ENCODE measurements around the gene PDSS2.
A peak's percentile ranks its signal among the peaks of the same experiment; 100 is the strongest.

The PDSS2 gene

GRCh38 chr6:107361753-107362604 lies 97.4 kb downstream of the PDSS2 start:
- peaks cover 17% of the 10 kb centered on the region for H3K4me1 ChIP-seq (ENCODE audit: control insufficient read depth, insufficient read depth, low read length, unreplicated experiment)

DNA sequence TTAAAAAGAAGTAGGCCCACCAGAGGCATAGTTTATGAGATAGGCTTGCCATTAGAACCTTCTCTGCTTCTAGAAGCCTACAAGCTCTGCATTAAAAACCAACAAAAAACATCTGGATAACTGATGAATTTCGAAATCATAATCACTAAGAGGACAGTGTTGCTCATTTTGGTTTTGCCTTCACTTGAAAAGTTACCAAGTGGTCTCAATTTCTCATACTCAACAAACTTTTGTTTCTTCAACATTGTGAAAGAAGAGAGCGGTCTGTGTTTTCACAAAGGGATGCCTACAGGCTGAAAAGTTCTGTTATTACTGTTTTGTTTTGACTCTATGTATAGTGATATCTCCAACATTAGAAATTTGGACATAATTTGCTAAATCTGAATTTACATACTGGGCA lies 98.9 kb downstream of the PDSS2 start:
- no peaks in the 10 kb centered on the region for H3K79me2 ChIP-seq (ENCODE audit: control insufficient read depth, insufficient read depth, low read length, unreplicated experiment)
- H3K27me3 ChIP-seq (ENCODE audit: insufficient read depth, low read length) = no peaks in the 10 kb centered on the region
- H2AFZ ChIP-seq (ENCODE audit: low read length, unreplicated experiment) = no peak overlapping the region
- H3K36me3 ChIP-seq (ENCODE audit: insufficient read depth, low read length) = peaks cover 9% of the 10 kb centered on the region
- H3K4me1 ChIP-seq (ENCODE audit: control insufficient read depth, insufficient read depth, low read length, unreplicated experiment) = peaks cover 17% of the 10 kb centered on the region
- H3K27ac ChIP-seq (ENCODE audit: low read depth, low read length) = no peak overlapping the region
- no peak overlapping the region for H3K4me3 ChIP-seq (ENCODE audit: low read depth, low read length)

More at GRCh38 chr6:107361753-107362604, 97.4 kb downstream of the PDSS2 start:
- peaks cover 9% of the 10 kb centered on the region for H3K36me3 ChIP-seq (ENCODE audit: insufficient read depth, low read length)
- H2AFZ ChIP-seq (ENCODE audit: low read length, unreplicated experiment) = no peak overlapping the region
- no peaks in the 10 kb centered on the region for H3K27me3 ChIP-seq (ENCODE audit: insufficient read depth, low read length)
- H3K4me3 ChIP-seq (ENCODE audit: low read depth, low read length) = no peak overlapping the region
- H3K27ac ChIP-seq (ENCODE audit: low read depth, low read length) = no peak overlapping the region
- H3K79me2 ChIP-seq (ENCODE audit: control insufficient read depth, insufficient read depth, low read length, unreplicated experiment) = no peaks in the 10 kb centered on the region

GRCh38 chr6:107357842-107358241 lies 101.5 kb downstream of the PDSS2 start:
- Histone ChIP-seq H3K4me1 (ENCODE audit: control insufficient read depth, insufficient read depth, low read length, unreplicated experiment) (peaks cover 21% of the 10 kb centered on the region), H2AFZ (ENCODE audit: low read length, unreplicated experiment) (no peak overlapping the region), H3K36me3 (ENCODE audit: insufficient read depth, low read length) (peaks cover 5% of the 10 kb centered on the region), H3K27ac (ENCODE audit: low read depth, low read length) (no peak overlapping the region), H3K79me2 (ENCODE audit: control insufficient read depth, insufficient read depth, low read length, unreplicated experiment) (no peaks in the 10 kb centered on the region), H3K4me3 (ENCODE audit: low read depth, low read length) (no peak overlapping the region), H3K27me3 (ENCODE audit: insufficient read depth, low read length) (no peaks in the 10 kb centered on the region)

GRCh38 chr6:107357031-107357430 lies 102.3 kb downstream of the PDSS2 start:
- H3K27me3 ChIP-seq (ENCODE audit: insufficient read depth, low read length) = no peaks in the 10 kb centered on the region

GRCh38 chr6:107355659-107356058 lies 103.7 kb downstream of the PDSS2 start:
- no peaks in the 10 kb centered on the region for H3K36me3 ChIP-seq (ENCODE audit: insufficient read depth, low read length)
- peaks cover 9% of the 10 kb centered on the region for H3K4me1 ChIP-seq (ENCODE audit: control insufficient read depth, insufficient read depth, low read length, unreplicated experiment)
- no peaks in the 10 kb centered on the region for H3K27me3 ChIP-seq (ENCODE audit: insufficient read depth, low read length)
- no peak overlapping the region for H3K27ac ChIP-seq (ENCODE audit: low read depth, low read length)
- H2AFZ ChIP-seq (ENCODE audit: low read length, unreplicated experiment) = no peak overlapping the region
- H3K4me3 ChIP-seq (ENCODE audit: low read depth, low read length) = no peak overlapping the region
- no peaks in the 10 kb centered on the region for H3K79me2 ChIP-seq (ENCODE audit: control insufficient read depth, insufficient read depth, low read length, unreplicated experiment)

More at GRCh38 chr6:107357031-107357430, 102.3 kb downstream of the PDSS2 start:
- no peak overlapping the region for H2AFZ ChIP-seq (ENCODE audit: low read length, unreplicated experiment)
- H3K36me3 ChIP-seq (ENCODE audit: insufficient read depth, low read length) = no peaks in the 10 kb centered on the region
- H3K27ac ChIP-seq (ENCODE audit: low read depth, low read length) = no peak overlapping the region
- H3K79me2 ChIP-seq (ENCODE audit: control insufficient read depth, insufficient read depth, low read length, unreplicated experiment) = no peaks in the 10 kb centered on the region
- H3K4me1 ChIP-seq (ENCODE audit: control insufficient read depth, insufficient read depth, low read length, unreplicated experiment) = peaks cover 17% of the 10 kb centered on the region
- H3K4me3 ChIP-seq (ENCODE audit: low read depth, low read length) = no peak overlapping the region

DNA sequence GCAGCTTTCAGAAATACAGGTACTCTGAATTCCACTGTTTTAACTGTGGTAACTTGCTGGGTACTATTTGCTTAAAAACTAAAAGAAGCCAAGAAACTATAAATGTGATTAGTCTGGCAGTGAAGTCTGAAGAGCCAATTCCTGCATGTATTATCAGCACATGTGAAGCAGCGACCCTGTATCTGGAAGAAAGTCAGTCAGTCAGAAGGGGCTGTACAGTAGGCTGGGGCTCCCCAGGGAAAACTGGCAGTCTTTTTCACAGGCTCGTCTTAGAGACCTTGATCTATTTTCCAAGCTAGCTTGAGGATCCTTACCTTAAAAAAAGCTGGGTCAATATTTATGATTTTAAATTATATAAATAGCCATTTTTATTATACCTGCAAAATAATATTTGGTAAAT lies 104.9 kb downstream of the PDSS2 start:
- Histone ChIP-seq H3K36me3 (ENCODE audit: insufficient read depth, low read length) (no peaks in the 10 kb centered on the region), H3K4me3 (ENCODE audit: low read depth, low read length) (no peak overlapping the region), H2AFZ (ENCODE audit: low read length, unreplicated experiment) (no peak overlapping the region), H3K27ac (ENCODE audit: low read depth, low read length) (no peak overlapping the region), H3K79me2 (ENCODE audit: control insufficient read depth, insufficient read depth, low read length, unreplicated experiment) (no peaks in the 10 kb centered on the region), H3K4me1 (ENCODE audit: control insufficient read depth, insufficient read depth, low read length, unreplicated experiment) (peaks cover 4% of the 10 kb centered on the region), H3K27me3 (ENCODE audit: insufficient read depth, low read length) (no peaks in the 10 kb centered on the region)

- Histone ChIP-seq H2AFZ (ENCODE audit: low read length, unreplicated experiment) (no peak overlapping the region), H3K36me3 (ENCODE audit: insufficient read depth, low read length) (no peaks in the 10 kb centered on the region), H3K4me1 (ENCODE audit: control insufficient read depth, insufficient read depth, low read length, unreplicated experiment) (peaks cover 4% of the 10 kb centered on the region), H3K4me3 (ENCODE audit: low read depth, low read length) (no peak overlapping the region), H3K27ac (ENCODE audit: low read depth, low read length) (no peak overlapping the region), H3K79me2 (ENCODE audit: control insufficient read depth, insufficient read depth, low read length, unreplicated experiment) (no peaks in the 10 kb centered on the region), H3K27me3 (ENCODE audit: insufficient read depth, low read length) (no peaks in the 10 kb centered on the region)
These were observed 105.5 kb downstream of the PDSS2 start for GRCh38 chr6:107353773-107354382.

DNA sequence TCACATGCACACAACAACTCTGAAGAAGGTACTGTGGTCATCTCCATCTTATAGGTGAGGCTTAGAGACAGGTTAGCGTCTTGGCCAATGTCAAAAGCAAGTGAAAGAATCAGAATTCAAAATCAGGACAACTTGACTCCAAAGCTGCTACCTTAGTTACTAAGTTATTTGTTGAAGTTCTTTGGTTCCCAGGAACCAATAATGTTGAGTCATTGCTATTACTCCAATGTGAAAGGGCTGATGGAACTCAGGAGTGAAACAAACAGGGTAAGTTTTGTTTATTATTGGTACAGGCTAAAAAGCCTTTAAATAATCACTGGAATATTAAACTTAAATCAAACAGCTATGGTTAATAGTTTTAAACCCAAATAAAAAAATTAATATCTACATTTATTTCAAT lies 111.1 kb downstream of the PDSS2 start:
- Histone ChIP-seq H3K4me3 (ENCODE audit: low read depth, low read length) (no peak overlapping the region), H3K4me1 (ENCODE audit: control insufficient read depth, insufficient read depth, low read length, unreplicated experiment) (no peaks in the 10 kb centered on the region), H3K27ac (ENCODE audit: low read depth, low read length) (peak overlapping the region; percentile 17; the same call in 1 of the 2 replicates), H3K79me2 (ENCODE audit: control insufficient read depth, insufficient read depth, low read length, unreplicated experiment) (no peaks in the 10 kb centered on the region), H3K27me3 (ENCODE audit: insufficient read depth, low read length) (no peaks in the 10 kb centered on the region), H3K36me3 (ENCODE audit: insufficient read depth, low read length) (no peaks in the 10 kb centered on the region), H2AFZ (ENCODE audit: low read length, unreplicated experiment) (no peak overlapping the region)

- Histone ChIP-seq H3K79me2 (ENCODE audit: control insufficient read depth, insufficient read depth, low read length, unreplicated experiment) (no peaks in the 10 kb centered on the region), H2AFZ (ENCODE audit: low read length, unreplicated experiment) (no peak overlapping the region), H3K27ac (ENCODE audit: low read depth, low read length) (no peak overlapping the region), H3K4me1 (ENCODE audit: control insufficient read depth, insufficient read depth, low read length, unreplicated experiment) (no peaks in the 10 kb centered on the region), H3K36me3 (ENCODE audit: insufficient read depth, low read length) (no peaks in the 10 kb centered on the region), H3K27me3 (ENCODE audit: insufficient read depth, low read length) (no peaks in the 10 kb centered on the region), H3K4me3 (ENCODE audit: low read depth, low read length) (no peak overlapping the region)
These were observed 114.0 kb downstream of the PDSS2 start for GRCh38 chr6:107345393-107345792.

DNA sequence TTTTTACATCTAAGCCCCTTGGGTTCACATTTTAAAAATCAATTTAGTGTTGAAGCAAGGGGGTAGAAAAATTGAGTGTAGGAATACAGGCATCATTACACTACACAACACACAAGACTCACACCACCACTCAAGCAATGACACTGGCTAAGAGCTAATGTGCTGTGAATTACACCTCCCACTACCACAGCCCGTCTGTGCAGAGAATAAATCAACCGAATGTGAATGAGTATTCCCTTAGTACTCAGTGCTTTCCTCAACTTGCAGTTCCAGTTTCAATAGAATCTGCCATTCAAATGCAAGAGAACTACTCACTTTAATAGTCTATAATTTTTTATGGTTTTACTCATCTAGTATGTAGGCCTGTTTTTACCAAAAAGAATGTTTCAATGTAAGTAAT lies 114.4 kb downstream of the PDSS2 start:
- Histone ChIP-seq H3K4me3 (ENCODE audit: low read depth, low read length) (no peak overlapping the region), H3K27me3 (ENCODE audit: insufficient read depth, low read length) (no peaks in the 10 kb centered on the region), H2AFZ (ENCODE audit: low read length, unreplicated experiment) (no peak overlapping the region), H3K79me2 (ENCODE audit: control insufficient read depth, insufficient read depth, low read length, unreplicated experiment) (no peaks in the 10 kb centered on the region), H3K36me3 (ENCODE audit: insufficient read depth, low read length) (no peaks in the 10 kb centered on the region), H3K4me1 (ENCODE audit: control insufficient read depth, insufficient read depth, low read length, unreplicated experiment) (no peaks in the 10 kb centered on the region), H3K27ac (ENCODE audit: low read depth, low read length) (no peak overlapping the region)

DNA sequence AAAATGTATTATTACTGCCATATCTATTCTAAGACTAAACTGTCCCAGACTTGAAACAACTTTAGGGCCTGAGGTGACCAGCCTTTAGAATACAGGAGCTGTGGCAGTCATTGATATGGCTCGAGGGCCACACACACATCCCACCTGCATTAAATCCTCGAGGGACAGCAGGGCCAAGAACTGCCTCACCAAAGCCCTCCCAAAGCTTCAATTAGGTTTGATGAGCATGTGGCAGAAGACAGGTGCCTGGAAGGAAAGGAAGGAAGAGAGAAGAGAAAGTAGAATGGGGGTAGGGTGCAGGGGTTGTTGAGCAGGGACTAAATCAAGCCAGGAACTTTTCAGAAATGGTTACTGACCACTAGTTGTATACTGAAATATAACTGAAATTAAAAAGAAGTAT lies 115.0 kb downstream of the PDSS2 start:
- Histone ChIP-seq H3K79me2 (ENCODE audit: control insufficient read depth, insufficient read depth, low read length, unreplicated experiment) (no peaks in the 10 kb centered on the region), H3K4me1 (ENCODE audit: control insufficient read depth, insufficient read depth, low read length, unreplicated experiment) (no peaks in the 10 kb centered on the region), H3K27me3 (ENCODE audit: insufficient read depth, low read length) (no peaks in the 10 kb centered on the region), H2AFZ (ENCODE audit: low read length, unreplicated experiment) (no peak overlapping the region), H3K27ac (ENCODE audit: low read depth, low read length) (no peak overlapping the region), H3K36me3 (ENCODE audit: insufficient read depth, low read length) (no peaks in the 10 kb centered on the region), H3K4me3 (ENCODE audit: low read depth, low read length) (no peak overlapping the region)
